Measurements from ENCODE around the gene SLC9A1. TPM values are rescaled to one million over a fixed set of nuclear protein-coding genes. Genes with fewer than 3 reads are reported as not detected.

SLC9A1 gene
- total RNA-seq, 1 donor from 2014 or later = 21.9 TPM

GRCh38 chr1:27070390-27071048 lies 84.4 kb downstream of the SLC9A1 start:
- no peak overlapping the region for H3K4me3 ChIP-seq (ENCODE audit: low read depth, low read length)
- DNase-seq (ENCODE audit: low read depth) = no peak
- no peak for TF ChIP-seq CTCF (conservative IDR thresholded peaks at IDR 0.05; ENCODE audit: low read depth, low read length)

GRCh38 chr1:27068922-27069321 lies 86.0 kb downstream of the SLC9A1 start:
- no peak for DNase-seq (ENCODE audit: low read depth)
- no peak overlapping the region for H3K4me3 ChIP-seq (ENCODE audit: low read depth, low read length)
- no peak for TF ChIP-seq CTCF (conservative IDR thresholded peaks at IDR 0.05; ENCODE audit: low read depth, low read length)

DNA sequence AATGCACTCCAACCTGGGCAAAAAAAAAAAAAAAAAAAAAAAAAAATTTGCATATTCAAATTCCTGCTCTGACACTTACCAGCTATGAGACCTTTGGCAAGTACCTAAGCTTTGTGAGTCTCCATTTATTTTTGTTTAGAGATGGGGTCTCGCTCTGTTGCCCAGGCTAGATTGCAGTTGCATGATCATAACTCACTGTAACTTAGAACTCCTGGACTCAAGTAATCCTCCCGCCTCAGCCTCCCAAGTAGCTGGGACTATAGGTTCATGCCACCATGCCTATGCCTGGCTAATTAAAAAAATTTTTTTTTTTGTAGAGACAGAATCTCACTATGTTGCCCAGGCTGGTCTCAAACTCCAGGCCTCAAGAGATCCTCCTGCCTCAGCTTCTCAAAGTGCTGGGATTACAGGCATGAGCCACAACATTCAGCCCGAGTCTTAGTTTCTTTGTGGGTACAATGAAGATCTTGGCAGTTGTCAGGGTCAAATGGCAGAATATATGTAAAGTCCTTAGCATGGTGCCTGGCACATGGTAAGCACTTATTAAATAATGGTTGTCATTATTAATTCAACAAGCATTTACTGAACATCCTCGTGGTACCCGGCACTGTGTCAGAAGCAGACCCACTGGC lies 88.8 kb downstream of the SLC9A1 start:
- TF ChIP-seq CTCF (conservative IDR thresholded peaks at IDR 0.05; ENCODE audit: low read depth, low read length) = no peak
- no peak overlapping the region for H3K4me3 ChIP-seq (ENCODE audit: low read depth, low read length)
- DNase-seq (ENCODE audit: low read depth) = no peak

- no peak for TF ChIP-seq CTCF (conservative IDR thresholded peaks at IDR 0.05; ENCODE audit: low read depth, low read length)
- DNase-seq (ENCODE audit: low read depth) = no peak
- no peak overlapping the region for H3K4me3 ChIP-seq (ENCODE audit: low read depth, low read length)
Observed at GRCh38 chr1:27060891-27061290, 94.0 kb downstream of the SLC9A1 start.

- no peak for DNase-seq (ENCODE audit: low read depth)
- H3K4me3 ChIP-seq (ENCODE audit: low read depth, low read length) = no peak overlapping the region
- no peak for TF ChIP-seq CTCF (conservative IDR thresholded peaks at IDR 0.05; ENCODE audit: low read depth, low read length)
Observed at GRCh38 chr1:27058966-27059669, 95.8 kb downstream of the SLC9A1 start.

- no peak for DNase-seq (ENCODE audit: low read depth)
- no peak overlapping the region for H3K4me3 ChIP-seq (ENCODE audit: low read depth, low read length)
- no peak for TF ChIP-seq CTCF (conservative IDR thresholded peaks at IDR 0.05; ENCODE audit: low read depth, low read length)
Observed at GRCh38 chr1:27057801-27058625, 96.9 kb downstream of the SLC9A1 start.
